Lung (tissue), 12 donors: Measurements from ENCODE around the gene RIMS4. TPM values are rescaled to one million over a fixed set of nuclear protein-coding genes. Genes with fewer than 3 reads are reported as not detected.

ENCODE experiments used
- ATAC-seq: fragments of 200-7000 bp; cut with Tn5 transposase; one replicate; pipeline ENCODE4 v1.9.1; 2020; ENCODE audit warnings: moderate number of reproducible peaks; ENCODE audit not compliant: insufficient read depth, low FRiP score
- DNase-seq, 3 donors: peaks; one replicate each; pipeline ENCODE4 v3.0.0-alpha.2; 2013 to 2017
- H3K27ac ChIP-seq, 2 donors: one replicate each; pipeline ENCODE4 v1.5.1; 2013; ENCODE audit warnings: mild to moderate bottlenecking in 2 of 2, moderate library complexity in 2 of 2, control low read depth in 1 of 2, inconsistent platforms in 1 of 2, low read depth in 1 of 2, low read length in 1 of 2
- H3K27me3 ChIP-seq, 3 donors: one replicate each; pipeline ENCODE4 v1.5.1; 2013; ENCODE audit warnings: low read length in 2 of 3; ENCODE audit not compliant: control insufficient read depth in 3 of 3, insufficient read depth in 3 of 3
- H3K36me3 ChIP-seq, 4 donors: one replicate each; pipeline ENCODE4 v1.5.1; 2013; ENCODE audit warnings: low read length in 4 of 4, mild to moderate bottlenecking in 1 of 4, moderate library complexity in 1 of 4; ENCODE audit not compliant: control insufficient read depth in 4 of 4, insufficient read depth in 4 of 4
- H3K4me1 ChIP-seq, 5 donors: one replicate each; pipeline ENCODE4 v1.5.1; 2013; ENCODE audit warnings: low read length in 5 of 5, mild to moderate bottlenecking in 2 of 5, moderate library complexity in 1 of 5; ENCODE audit not compliant: control insufficient read depth in 5 of 5, insufficient read depth in 5 of 5
- H3K4me3 ChIP-seq: one replicate; pipeline ENCODE4 v1.5.1; 2013; ENCODE audit warnings: mild to moderate bottlenecking, control low read depth, moderate library complexity
- H3K9ac ChIP-seq, 2 donors: one replicate each; pipeline ENCODE4 v1.5.1; 2013; ENCODE audit warnings: low read length in 2 of 2, control low read depth in 1 of 2; ENCODE audit not compliant: insufficient read depth in 1 of 2
- H3K9me3 ChIP-seq, 4 donors: one replicate each; pipeline ENCODE4 v1.5.1; 2013; ENCODE audit warnings: low read length in 3 of 4, mild to moderate bottlenecking in 1 of 4, moderate library complexity in 1 of 4; ENCODE audit not compliant: control insufficient read depth in 4 of 4, insufficient read depth in 3 of 4
- WGBS, 2 donors: extraction: QIAGEN DNeasy Blood & Tissue Kit; methylation state at CpG; one replicate each; pipeline ENCODE4 v1.1.7; 2013; 5-methylcytosine and 5-hydroxymethylcytosine counted together
- polyA plus RNA-seq, 2 donors: library from polyadenylated mRNA; stranded (reverse); fragments of 200-250 nt; gene quantifications; one replicate each; pipeline ENCODE4 v1.2.1, GENCODE V29; 2013
- total RNA-seq, 2 donors: library from RNA; depleted of rRNA in 1 of 2; stranded (reverse); fragments of >200 nt in 1 of 2; gene quantifications; one replicate each; pipeline ENCODE4 v1.2.1, GENCODE V29; 2014 to 2021
- TF ChIP-seq, protein P1 (sequence below): IDR thresholded peaks from 2 replicates; pipeline ENCODE4 v1.5.1; 2012; ENCODE audit warnings: mild to moderate bottlenecking; ENCODE audit errors: control extremely low read depth, extremely low read depth
- donor health status: control.
- donor health status: control.
- donor health status: Bipolar disorder and iron deficiency.
- donor health status: healthy.
- donor health status: DM: yes; HTN: yes; CAD: no.

Gene RIMS4
- total and polyA plus RNA-seq, 4 donors = 0.43 to 5.6 (median 1.6) TPM

DNA sequence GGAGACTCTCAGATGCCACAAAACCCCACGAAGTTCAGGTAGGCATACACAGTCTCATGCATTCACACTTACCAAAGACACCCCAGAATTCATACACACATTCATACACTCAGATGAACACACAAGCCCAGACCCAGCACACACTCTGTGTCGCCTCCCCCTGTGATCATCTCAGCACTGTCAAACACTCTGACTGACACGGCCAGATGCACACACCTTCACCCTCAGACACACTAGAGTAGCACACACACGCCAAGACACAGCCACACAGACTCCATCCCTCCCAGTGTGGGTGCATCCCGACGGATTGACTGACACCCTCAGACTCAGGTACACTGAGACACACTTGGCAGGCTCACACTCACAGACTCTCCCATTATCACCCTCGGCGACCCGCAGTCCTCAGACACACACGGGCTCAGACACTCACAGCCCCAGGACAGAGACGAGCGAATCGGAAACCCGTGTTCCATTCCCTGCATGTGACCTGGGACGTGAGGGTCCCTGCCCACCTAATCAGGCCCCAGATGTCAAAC is 872 bp upstream of the RIMS4 start:
- TF ChIP-seq, protein P1, sequence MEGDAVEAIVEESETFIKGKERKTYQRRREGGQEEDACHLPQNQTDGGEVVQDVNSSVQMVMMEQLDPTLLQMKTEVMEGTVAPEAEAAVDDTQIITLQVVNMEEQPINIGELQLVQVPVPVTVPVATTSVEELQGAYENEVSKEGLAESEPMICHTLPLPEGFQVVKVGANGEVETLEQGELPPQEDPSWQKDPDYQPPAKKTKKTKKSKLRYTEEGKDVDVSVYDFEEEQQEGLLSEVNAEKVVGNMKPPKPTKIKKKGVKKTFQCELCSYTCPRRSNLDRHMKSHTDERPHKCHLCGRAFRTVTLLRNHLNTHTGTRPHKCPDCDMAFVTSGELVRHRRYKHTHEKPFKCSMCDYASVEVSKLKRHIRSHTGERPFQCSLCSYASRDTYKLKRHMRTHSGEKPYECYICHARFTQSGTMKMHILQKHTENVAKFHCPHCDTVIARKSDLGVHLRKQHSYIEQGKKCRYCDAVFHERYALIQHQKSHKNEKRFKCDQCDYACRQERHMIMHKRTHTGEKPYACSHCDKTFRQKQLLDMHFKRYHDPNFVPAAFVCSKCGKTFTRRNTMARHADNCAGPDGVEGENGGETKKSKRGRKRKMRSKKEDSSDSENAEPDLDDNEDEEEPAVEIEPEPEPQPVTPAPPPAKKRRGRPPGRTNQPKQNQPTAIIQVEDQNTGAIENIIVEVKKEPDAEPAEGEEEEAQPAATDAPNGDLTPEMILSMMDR = no peak
- peaks cover 0 to 33% (median 3%) of the 10 kb centered on the region in 5 donors for H3K4me1 ChIP-seq
- DNase-seq (no peak), ATAC-seq (no peak)
- H3K9ac ChIP-seq = no peak overlapping the region
- H3K27me3 ChIP-seq = peaks cover 3 to 52% (median 12%) of the 10 kb centered on the region in 3 donors
- 82 to 85% methylated on average over 15 of the region's 15 CpGs for WGBS, 2 donors
- no peaks in the 10 kb centered on the region for H3K36me3 ChIP-seq
- peaks cover 0 to 14% (median 6%) of the 10 kb centered on the region in 4 donors for H3K9me3 ChIP-seq
- H3K4me3 ChIP-seq = no peak overlapping the region
- no peak overlapping the region for H3K27ac ChIP-seq

DNA sequence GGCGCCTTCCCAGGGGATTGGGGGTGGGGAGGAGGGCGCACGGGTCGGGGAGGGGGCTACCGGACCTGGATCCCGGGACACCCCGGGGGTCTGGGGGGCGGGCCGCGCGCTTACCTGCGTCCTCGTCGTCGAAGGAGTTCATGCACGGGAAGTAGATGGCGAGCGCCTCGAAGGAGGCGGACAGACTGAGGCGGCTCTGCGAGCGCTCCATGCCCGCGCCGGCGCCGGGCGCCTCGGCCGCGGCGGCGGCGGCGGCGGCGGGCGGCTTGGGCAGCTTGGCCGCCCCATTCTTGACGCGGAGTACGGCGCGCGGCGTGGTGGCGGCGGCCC is 320 bp downstream of the RIMS4 start:
- H3K4me3 ChIP-seq = no peak overlapping the region
- H3K36me3 ChIP-seq = no peaks in the 10 kb centered on the region
- TF ChIP-seq, protein P1 = no peak
- WGBS, 2 donors = 0 to 1% methylated on average over 19 to 49 of the region's 49 CpGs
- H3K27me3 ChIP-seq = peaks cover 3 to 50% (median 12%) of the 10 kb centered on the region in 3 donors
- H3K9ac ChIP-seq = no peak overlapping the region
- H3K4me1 ChIP-seq = peaks cover 0 to 42% (median 5%) of the 10 kb centered on the region in 5 donors
- H3K9me3 ChIP-seq = peaks cover 0 to 14% (median 6%) of the 10 kb centered on the region in 4 donors
- H3K27ac ChIP-seq = no peak overlapping the region
- DNase-seq (no peak), ATAC-seq (no peak)

DNA sequence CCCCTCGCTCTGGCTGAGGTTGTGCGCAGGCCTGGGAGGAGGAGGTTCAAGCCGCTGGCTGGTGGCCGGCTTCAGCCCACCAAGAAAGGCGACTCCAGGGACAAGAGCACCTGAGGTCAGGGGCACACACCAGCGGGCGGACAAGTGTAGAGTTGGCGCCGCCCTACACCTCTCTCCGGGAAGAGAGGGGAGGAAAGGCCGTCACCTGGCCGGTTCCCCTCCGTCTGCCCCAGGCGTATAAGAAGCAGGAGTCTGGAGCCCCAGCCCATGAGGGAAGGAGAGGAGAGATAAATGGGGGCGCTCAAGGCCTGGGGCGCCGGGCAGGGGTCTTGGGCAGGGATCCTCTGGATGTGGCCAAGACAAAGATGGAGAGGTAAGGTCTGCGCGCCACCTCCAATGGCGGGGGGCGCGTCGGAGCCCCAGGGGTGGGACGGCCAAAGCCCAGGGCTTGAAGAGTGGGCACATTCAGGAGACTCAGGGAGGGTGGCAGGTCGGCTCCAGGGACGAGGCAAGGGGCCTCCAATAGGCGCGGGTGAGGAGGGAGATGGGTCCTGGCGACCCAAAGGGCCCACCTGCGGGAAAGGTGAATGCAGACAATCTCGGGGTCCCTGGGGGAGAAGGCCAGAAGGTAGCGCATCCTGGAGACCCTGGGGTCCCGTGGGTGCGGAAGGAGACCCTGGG is 826 bp downstream of the RIMS4 start:
- H3K36me3 ChIP-seq = no peaks in the 10 kb centered on the region
- no peak overlapping the region for H3K27ac ChIP-seq
- ATAC-seq (no peak), DNase-seq (no peak)
- 12 to 13% methylated on average over 31 to 34 of the region's 34 CpGs for WGBS, 2 donors
- no peak overlapping the region for H3K4me3 ChIP-seq
- peaks cover 0 to 14% (median 6%) of the 10 kb centered on the region in 4 donors for H3K9me3 ChIP-seq
- peaks cover 0 to 42% (median 5%) of the 10 kb centered on the region in 5 donors for H3K4me1 ChIP-seq
- TF ChIP-seq, protein P1 = no peak
- peaks cover 3 to 50% (median 12%) of the 10 kb centered on the region in 3 donors for H3K27me3 ChIP-seq
- H3K9ac ChIP-seq = no peak overlapping the region
